HG02885 (cell line): ENCODE measurements around the gene RAB28.

Experiments used
- ATAC-seq: cut with Tn5 transposase; IDR thresholded peaks from one replicate; pipeline ENCODE4 v1.9.1; 2021; ENCODE audit warnings: mild to moderate bottlenecking; ENCODE audit not compliant: unreplicated experiment, poor library complexity

RAB28 gene

GRCh38 chr4:13514722-13515121, 30.6 kb upstream of the RAB28 start:
- ATAC-seq: no peak

GRCh38 chr4:13511101-13511500, 27.0 kb upstream of the RAB28 start:
- ATAC-seq: no peak

DNA sequence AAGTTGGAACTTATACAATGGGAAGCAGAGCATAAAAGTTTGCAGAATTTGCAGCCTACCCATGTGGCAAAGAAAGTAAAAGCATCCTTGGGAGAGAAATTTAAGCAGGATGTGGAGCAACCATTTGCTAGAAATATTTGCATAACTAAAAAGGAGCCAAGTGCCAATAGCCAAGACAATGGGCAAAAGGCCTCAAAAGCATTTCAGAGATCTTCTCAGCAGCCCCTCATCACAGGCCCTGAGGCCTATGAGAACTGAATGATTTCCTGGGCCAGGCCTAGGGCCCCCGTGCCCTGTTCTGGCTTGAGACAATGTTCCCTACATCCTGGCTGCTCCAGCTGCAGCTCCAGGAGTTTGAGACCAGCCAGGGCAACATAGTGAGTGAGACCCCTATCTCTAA, 25.3 kb upstream of the RAB28 start:
- ATAC-seq: no peak

DNA sequence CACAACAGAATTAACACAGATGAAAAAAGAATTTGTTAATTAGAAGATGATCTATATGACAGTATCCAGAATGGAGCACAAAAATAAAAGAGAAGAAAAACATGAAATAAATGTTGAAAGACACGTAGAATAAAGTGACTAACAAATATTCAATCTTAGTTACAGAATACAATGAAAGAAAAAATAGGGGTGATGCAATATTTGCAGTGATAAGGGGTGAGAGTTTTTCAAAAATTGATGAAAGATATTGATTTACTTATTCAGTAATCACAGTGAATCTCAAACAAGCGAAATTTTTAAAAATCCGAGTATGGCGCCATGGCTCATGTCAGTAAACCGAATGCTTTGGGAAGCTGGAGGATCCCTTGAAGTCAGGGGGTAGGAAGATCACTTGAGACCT, 20.2 kb upstream of the RAB28 start:
- ATAC-seq: no peak

GRCh38 chr4:13498469-13498868, 14.3 kb upstream of the RAB28 start:
- ATAC-seq: no peak

GRCh38 chr4:13496605-13497004, 12.5 kb upstream of the RAB28 start:
- no peak for ATAC-seq

- ATAC-seq: no peak
These were observed 11.6 kb upstream of the RAB28 start for GRCh38 chr4:13495753-13496152.

DNA sequence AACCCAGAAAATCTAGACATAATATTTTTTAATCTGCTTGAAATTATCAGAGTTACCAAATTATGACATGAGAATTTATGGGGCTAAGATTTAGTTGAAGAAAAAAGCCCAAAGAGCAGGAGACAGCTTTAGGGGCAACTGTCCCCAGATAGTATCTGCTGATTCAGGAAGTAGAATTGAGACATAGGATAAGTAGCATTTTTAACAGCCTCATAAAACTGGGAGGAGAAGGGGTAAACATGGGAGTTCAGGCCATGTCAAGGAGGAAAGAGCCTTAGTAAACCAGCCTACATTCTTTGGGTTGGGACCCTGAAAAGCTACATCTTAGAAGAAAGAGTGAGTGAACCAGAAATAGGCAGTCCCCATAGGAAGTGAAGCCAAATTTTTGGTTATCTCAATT, 9.7 kb upstream of the RAB28 start:
- no peak for ATAC-seq

- ATAC-seq: no peak
These were observed 8.6 kb upstream of the RAB28 start for GRCh38 chr4:13492747-13493146.

DNA sequence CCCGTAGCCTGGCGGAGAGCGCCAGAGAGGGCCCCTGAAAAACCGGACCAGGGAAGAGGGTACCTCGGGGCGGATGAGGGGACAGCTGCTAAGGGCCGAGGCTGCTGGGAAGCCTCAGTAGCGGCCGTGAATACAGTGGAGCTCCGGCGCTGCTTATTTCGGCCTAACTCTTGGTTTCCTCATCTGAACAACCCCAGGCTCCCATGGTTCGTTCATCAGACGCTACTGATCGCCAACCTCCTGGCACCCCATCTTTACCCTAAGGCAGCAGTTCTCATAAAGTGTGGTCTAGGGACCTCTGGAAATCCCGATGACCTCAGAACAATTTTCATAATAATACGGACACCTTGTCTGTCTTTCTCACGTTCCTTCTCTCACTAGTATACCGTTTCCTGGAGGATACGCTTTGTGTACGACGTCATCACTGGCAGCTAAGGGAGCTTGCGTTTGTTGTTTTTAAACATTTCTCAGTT, 645 bp upstream of the RAB28 start:
- peak; percentile 38 for ATAC-seq

DNA sequence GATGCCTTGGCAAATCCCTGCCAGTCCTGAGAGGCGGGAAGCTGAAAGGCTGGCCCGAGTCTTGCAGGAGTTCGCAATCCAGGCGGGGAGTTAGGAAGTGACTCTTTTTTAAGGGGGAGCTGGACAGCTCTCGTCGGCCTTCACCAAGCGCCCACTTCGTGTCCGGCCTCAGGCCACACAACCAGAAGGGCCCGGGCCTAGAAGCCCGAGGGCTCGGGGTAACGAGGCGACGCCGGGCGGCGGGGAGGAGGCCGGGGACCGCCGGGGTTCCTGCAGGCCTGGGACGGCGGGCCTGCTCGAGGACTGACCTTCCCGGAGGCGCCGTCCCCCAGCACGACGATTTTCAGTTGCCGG, 395 bp downstream of the RAB28 start:
- peak; percentile 25 for ATAC-seq

DNA sequence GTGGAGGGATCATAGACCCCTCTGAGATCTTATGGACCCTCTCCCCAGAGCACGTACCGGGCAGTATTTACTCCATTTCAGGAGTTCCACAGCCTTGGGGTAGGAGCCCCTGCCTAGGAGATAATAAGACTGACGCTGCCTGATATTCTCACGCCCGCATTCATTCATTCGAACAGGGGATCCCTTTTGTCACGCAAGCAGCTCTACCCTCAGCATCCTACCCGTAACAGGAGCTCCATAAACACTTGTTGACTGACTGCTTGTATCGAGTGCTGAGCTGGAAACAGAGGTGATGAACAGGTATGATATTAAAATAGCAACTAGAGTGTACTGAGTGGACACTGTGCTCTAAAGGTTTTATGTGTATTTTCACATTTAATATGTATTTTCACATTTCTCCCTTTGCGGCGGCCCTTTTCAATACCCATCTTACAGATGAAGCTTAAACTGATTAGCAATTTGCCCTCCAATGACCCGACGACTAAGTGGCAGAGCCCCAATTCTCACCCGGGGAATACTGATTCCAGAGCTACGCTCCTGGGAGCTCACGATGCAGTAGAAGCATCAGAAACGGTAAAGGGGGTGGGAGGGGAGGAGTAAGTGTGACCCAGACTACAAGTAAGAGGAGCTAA, 888 bp downstream of the RAB28 start:
- ATAC-seq: peak; percentile 10

DNA sequence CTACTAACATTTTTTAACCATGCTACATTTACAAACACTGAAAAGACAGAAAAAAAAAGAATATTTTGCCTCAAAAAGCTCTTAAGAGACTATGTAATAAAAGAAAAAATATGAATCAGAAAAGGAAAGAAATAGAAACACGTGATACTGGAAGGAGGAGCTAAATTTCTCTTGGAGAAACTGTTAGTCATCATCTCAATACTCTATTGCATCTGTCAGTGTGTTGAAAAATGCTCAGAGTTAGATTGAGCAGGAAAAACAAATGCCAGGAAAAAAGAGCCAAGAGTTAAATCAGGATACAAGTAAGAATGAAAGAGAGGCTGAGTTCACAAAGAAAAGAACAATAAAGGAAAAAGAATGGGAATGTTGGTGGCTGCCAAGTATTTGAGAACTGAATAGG, 2.6 kb downstream of the RAB28 start:
- no peak for ATAC-seq

DNA sequence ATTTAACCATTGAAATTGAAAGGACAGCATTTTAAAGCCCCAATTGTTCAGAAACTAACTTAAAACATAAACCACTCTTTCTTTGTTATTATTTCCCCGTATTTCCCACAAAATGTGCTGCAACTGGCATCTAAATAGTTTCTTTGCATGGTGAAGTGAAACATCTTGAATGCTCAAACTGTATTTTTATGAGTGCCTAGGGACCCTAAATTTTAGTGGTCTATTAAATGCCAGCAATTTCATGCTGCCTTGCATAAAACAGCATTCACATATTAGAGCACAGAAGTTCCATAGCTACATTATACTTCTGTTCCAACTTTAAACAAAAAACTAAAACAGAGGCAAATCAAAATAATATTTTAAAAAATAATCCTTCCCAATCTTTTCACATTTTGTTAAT, 5.4 kb downstream of the RAB28 start:
- ATAC-seq: no peak

DNA sequence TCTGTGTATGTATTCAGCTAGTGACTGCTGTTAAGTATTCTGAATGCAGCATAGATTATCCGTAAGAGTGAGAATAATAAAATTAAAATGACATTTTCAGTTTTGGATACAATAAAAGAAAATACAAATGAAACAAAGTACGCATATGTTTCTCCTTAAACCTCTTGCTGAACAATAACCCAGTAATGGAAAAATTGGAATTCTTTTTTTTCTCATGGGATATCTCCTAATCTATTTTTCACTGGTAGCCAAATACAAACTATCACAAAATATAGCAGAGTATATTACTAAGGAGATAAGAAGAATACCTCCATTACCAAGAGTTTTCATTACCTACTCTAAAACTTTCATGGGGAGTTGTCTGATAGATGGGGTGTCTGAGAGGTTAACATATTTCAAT, 6.0 kb downstream of the RAB28 start:
- no peak for ATAC-seq

- ATAC-seq: peak; percentile 74
These were observed 7.2 kb downstream of the RAB28 start for GRCh38 chr4:13476915-13477314.

- no peak for ATAC-seq
These were observed 8.0 kb downstream of the RAB28 start for GRCh38 chr4:13476152-13476551.

GRCh38 chr4:13471400-13471799, 12.7 kb downstream of the RAB28 start:
- no peak for ATAC-seq

- no peak for ATAC-seq
These were observed 13.8 kb downstream of the RAB28 start for GRCh38 chr4:13470379-13470778.

DNA sequence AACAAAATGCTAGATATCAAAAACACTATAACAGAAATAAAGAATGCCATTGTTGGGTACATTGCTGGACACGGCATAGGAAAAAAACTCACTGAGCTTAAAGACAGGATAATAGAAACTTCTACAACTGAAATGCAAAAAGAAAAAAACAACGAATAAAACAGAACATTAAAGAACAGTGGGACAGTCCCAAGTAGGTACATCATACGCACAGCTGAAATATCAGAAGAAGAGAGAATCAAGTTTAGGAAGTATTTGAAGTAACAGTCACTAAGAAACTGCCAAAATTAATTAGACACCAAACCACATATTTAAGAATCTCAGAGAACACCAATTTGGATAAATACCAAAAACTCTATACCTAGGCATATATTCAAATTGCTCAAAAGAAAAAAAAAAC, 19.2 kb downstream of the RAB28 start:
- ATAC-seq: no peak

- no peak for ATAC-seq
These were observed 19.6 kb downstream of the RAB28 start for GRCh38 chr4:13464543-13464942.

- ATAC-seq: no peak
These were observed 22.8 kb downstream of the RAB28 start for GRCh38 chr4:13461191-13461905.
